Smooth muscle cell (in vitro differentiated cells): ENCODE data around the gene RIPOR2. TPM values are rescaled to one million over a fixed set of nuclear protein-coding genes. Genes with fewer than 3 reads are reported as not detected.

Experiments
- DNase-seq: peaks from one replicate; lab custom pipeline; 2025; ENCODE audit not compliant: unreplicated experiment; lab: John Stamatoyannopoulos, UW
- H2AFZ ChIP-seq: fragments of 200-600 bp; sonication (generic); 2 replicates; pipeline ENCODE4 v1.6.0; 2016; ENCODE audit warnings: antibody characterized with exemption, low read depth, mild to moderate bottlenecking
- H3F3A ChIP-seq: fragments of 200-600 bp; sonication (generic); 2 replicates; pipeline ENCODE4 v1.6.0; 2017; ENCODE audit warnings: antibody characterized with exemption, low read depth
- H3K27ac ChIP-seq: fragments of 200-600 bp; sonication (generic); 2 replicates; pipeline ENCODE4 v1.5.1; 2016; ENCODE audit warnings: low read depth, mild to moderate bottlenecking
- H3K27me3 ChIP-seq: fragments of 200-600 bp; sonication (generic); 2 replicates; pipeline ENCODE4 v1.6.1; 2016; ENCODE audit warnings: low read depth, mild to moderate bottlenecking
- H3K36me3 ChIP-seq: fragments of 200-600 bp; sonication (generic); 2 replicates; pipeline ENCODE4 v1.5.1; 2016; ENCODE audit warnings: low read depth
- H3K4me1 ChIP-seq: fragments of 200-600 bp; sonication (generic); 2 replicates; pipeline ENCODE4 v1.5.1; 2016; ENCODE audit warnings: low read depth
- H3K4me2 ChIP-seq: fragments of 200-600 bp; sonication (generic); 2 replicates; pipeline ENCODE4 v1.6.0; 2016; ENCODE audit warnings: mild to moderate bottlenecking
- H3K4me3 ChIP-seq: fragments of 200-600 bp; sonication (generic); 2 replicates; pipeline ENCODE4 v1.5.1; 2016; ENCODE audit warnings: mild to moderate bottlenecking
- H3K79me2 ChIP-seq: fragments of 200-600 bp; sonication (generic); 2 replicates; pipeline ENCODE4 v1.6.0; 2016; ENCODE audit warnings: low read depth, mild to moderate bottlenecking
- H3K9ac ChIP-seq: fragments of 200-600 bp; sonication (generic); 2 replicates; pipeline ENCODE4 v1.6.0; 2016; ENCODE audit warnings: low read depth
- H3K9me3 ChIP-seq: fragments of 200-600 bp; sonication (generic); replicated peaks from 2 replicates; pipeline ENCODE4 v1.5.1; 2016; ENCODE audit warnings: low read depth
- H4K20me1 ChIP-seq: fragments of 200-600 bp; sonication (generic); 2 replicates; pipeline ENCODE4 v1.6.0; 2016; ENCODE audit warnings: low read depth
- CTCF ChIP-seq: fragments of 200-600 bp; sonication (generic); IDR thresholded peaks from 2 replicates; pipeline ENCODE4 v1.5.1; 2017; ENCODE audit warnings: borderline replicate concordance, mild to moderate bottlenecking, antibody characterized with exemption; ENCODE audit not compliant: insufficient read depth, poor library complexity, severe bottlenecking
- WGBS: methylation state at CpG from one replicate; pipeline ENCODE4 v1.1.7; 2016; ENCODE audit warnings: low lambda C conversion rate; 5-methylcytosine and 5-hydroxymethylcytosine counted together
- polyA plus RNA-seq: library from polyadenylated mRNA; unstranded; fragments of >200 nt; fragmentation: Nextera tagmentation; extraction: Ambion mirVana; gene quantifications from 2 replicates; pipeline ENCODE4 v1.2.1, GENCODE V29; 2016
- total RNA-seq: library from RNA; depleted of rRNA; stranded (reverse); fragments of >200 nt; gene quantifications from 2 replicates; pipeline ENCODE4 v1.2.3, GENCODE V29; 2014

Gene RIPOR2
- total and polyA plus RNA-seq, 2 experiments from 2014 or later: 2.3 to 5.6 TPM

- Histone ChIP-seq H3K27ac (no peak overlapping the region), H3K4me3 (no peak overlapping the region), H3K9ac (no peak overlapping the region), H3K4me1 (no peaks in the 10 kb centered on the region), H3K9me3 (no peaks in the 10 kb centered on the region), H4K20me1 (no peaks in the 10 kb centered on the region), H3K4me2 (no peak overlapping the region), H3K27me3 (no peaks in the 10 kb centered on the region), H3K79me2 (no peaks in the 10 kb centered on the region), H2AFZ (no peak overlapping the region), H3K36me3 (no peaks in the 10 kb centered on the region), H3F3A (no peaks in the 10 kb centered on the region)
- no peak for DNase-seq
- no peak for TF ChIP-seq CTCF
- 89% methylated on average over 7 of the region's 7 CpGs for WGBS
Measured at GRCh38 chr6:24847402-24847801, 88.4 kb downstream of the RIPOR2 start.

- Histone ChIP-seq H3K36me3 (no peaks in the 10 kb centered on the region), H3K4me2 (no peak overlapping the region), H2AFZ (no peak overlapping the region), H3K9me3 (no peaks in the 10 kb centered on the region), H3F3A (no peaks in the 10 kb centered on the region), H3K4me1 (no peaks in the 10 kb centered on the region), H3K27me3 (no peaks in the 10 kb centered on the region), H3K27ac (no peak overlapping the region), H3K9ac (no peak overlapping the region), H4K20me1 (no peaks in the 10 kb centered on the region), H3K79me2 (no peaks in the 10 kb centered on the region), H3K4me3 (no peak overlapping the region)
- WGBS: 96% methylated on average over 4 of the region's 4 CpGs
- no peak for TF ChIP-seq CTCF
- DNase-seq: no peak
Measured at GRCh38 chr6:24845578-24845977, 90.2 kb downstream of the RIPOR2 start.

- H3K27me3 ChIP-seq: no peaks in the 10 kb centered on the region
- WGBS: 94% methylated on average over 6 of the region's 6 CpGs
- no peaks in the 10 kb centered on the region for H3K36me3 ChIP-seq
- no peak for DNase-seq
- no peak overlapping the region for H3K4me2 ChIP-seq
- no peaks in the 10 kb centered on the region for H3K4me1 ChIP-seq
- no peak for TF ChIP-seq CTCF
- no peak overlapping the region for H3K27ac ChIP-seq
- H2AFZ ChIP-seq: no peak overlapping the region
- H4K20me1 ChIP-seq: no peaks in the 10 kb centered on the region
- no peaks in the 10 kb centered on the region for H3F3A ChIP-seq
- H3K79me2 ChIP-seq: no peaks in the 10 kb centered on the region
- H3K9me3 ChIP-seq: no peaks in the 10 kb centered on the region
- no peak overlapping the region for H3K4me3 ChIP-seq
- no peak overlapping the region for H3K9ac ChIP-seq
Measured at GRCh38 chr6:24844903-24845302, 90.9 kb downstream of the RIPOR2 start.

GRCh38 chr6:24844061-24844460 is 91.7 kb downstream of the RIPOR2 start:
- Histone ChIP-seq H3K27ac (no peak overlapping the region), H3K36me3 (no peaks in the 10 kb centered on the region), H3K4me2 (no peak overlapping the region), H3K9me3 (no peaks in the 10 kb centered on the region), H2AFZ (no peak overlapping the region), H3K4me3 (no peak overlapping the region), H3K27me3 (no peaks in the 10 kb centered on the region), H3K9ac (no peak overlapping the region), H4K20me1 (no peaks in the 10 kb centered on the region), H3K79me2 (no peaks in the 10 kb centered on the region), H3F3A (no peaks in the 10 kb centered on the region), H3K4me1 (no peaks in the 10 kb centered on the region)
- no peak for DNase-seq
- no peak for TF ChIP-seq CTCF
- WGBS: 93% methylated on average over 1 of the region's 1 CpG
